ENCODE results near the gene RGS4.

RGS4 gene

GRCh38 chr1:163055005-163055404 lies 14.2 kb upstream of the RGS4 start:
- DNase-seq (no peak), ATAC-seq (replicated peaks) (no peak)
- no peaks in the 10 kb centered on the region for H3K4me1 Mint-ChIP-seq
- peaks cover 16 to 19% of the 10 kb centered on the region in 2 donors for H3K27me3 Mint-ChIP-seq
- no peak overlapping the region for H3K27ac Mint-ChIP-seq
- peaks cover 0 to 1% of the 10 kb centered on the region in 2 donors for H3K9me3 Mint-ChIP-seq
- H3K4me3 Mint-ChIP-seq: no peak overlapping the region
- no peaks in the 10 kb centered on the region for H3K36me3 Mint-ChIP-seq

GRCh38 chr1:163055531-163055930 lies 13.6 kb upstream of the RGS4 start:
- no peak overlapping the region for H3K27ac Mint-ChIP-seq
- H3K27me3 Mint-ChIP-seq: peaks cover 16 to 19% of the 10 kb centered on the region in 2 donors
- peaks cover 0 to 1% of the 10 kb centered on the region in 2 donors for H3K9me3 Mint-ChIP-seq
- H3K4me3 Mint-ChIP-seq: no peak overlapping the region
- DNase-seq (no peak), ATAC-seq (replicated peaks) (no peak)
- no peaks in the 10 kb centered on the region for H3K4me1 Mint-ChIP-seq
- H3K36me3 Mint-ChIP-seq: no peaks in the 10 kb centered on the region

- Mint-ChIP-seq H3K9me3 (peaks cover 0 to 1% of the 10 kb centered on the region in 2 donors), H3K27ac (no peak overlapping the region), H3K36me3 (no peaks in the 10 kb centered on the region), H3K4me3 (no peak overlapping the region), H3K27me3 (peaks cover 16 to 25% of the 10 kb centered on the region in 2 donors), H3K4me1 (no peaks in the 10 kb centered on the region)
- DNase-seq (no peak), ATAC-seq (replicated peaks) (no peak)
These were observed 12.3 kb upstream of the RGS4 start for GRCh38 chr1:163056831-163057230.

GRCh38 chr1:163060343-163061007 lies 8.7 kb upstream of the RGS4 start:
- H3K27me3 Mint-ChIP-seq: peaks cover 4 to 19% of the 10 kb centered on the region in 2 donors
- H3K4me3 Mint-ChIP-seq: no peak overlapping the region
- H3K36me3 Mint-ChIP-seq: no peaks in the 10 kb centered on the region
- DNase-seq (no peak), ATAC-seq (replicated peaks) (no peak)
- no peaks in the 10 kb centered on the region for H3K9me3 Mint-ChIP-seq
- H3K27ac Mint-ChIP-seq: no peak overlapping the region
- H3K4me1 Mint-ChIP-seq: no peaks in the 10 kb centered on the region

GRCh38 chr1:163063143-163063542 lies 6.0 kb upstream of the RGS4 start:
- Mint-ChIP-seq H3K4me1 (no peaks in the 10 kb centered on the region), H3K27ac (no peak overlapping the region), H3K27me3 (peaks cover 5 to 22% of the 10 kb centered on the region in 2 donors), H3K4me3 (no peak overlapping the region), H3K9me3 (no peaks in the 10 kb centered on the region), H3K36me3 (no peaks in the 10 kb centered on the region)
- ATAC-seq (replicated peaks) (no peak), DNase-seq (no peak)

GRCh38 chr1:163063610-163064009 lies 5.6 kb upstream of the RGS4 start:
- DNase-seq (no peak), ATAC-seq (replicated peaks) (no peak)
- Mint-ChIP-seq H3K4me1 (no peaks in the 10 kb centered on the region), H3K4me3 (no peak overlapping the region), H3K9me3 (no peaks in the 10 kb centered on the region), H3K27me3 (peaks cover 9 to 24% of the 10 kb centered on the region in 2 donors), H3K36me3 (no peaks in the 10 kb centered on the region), H3K27ac (no peak overlapping the region)

GRCh38 chr1:163066168-163066567 lies 3.0 kb upstream of the RGS4 start:
- no peak overlapping the region for H3K27ac Mint-ChIP-seq
- H3K4me1 Mint-ChIP-seq: peaks cover 0 to 2% of the 10 kb centered on the region in 2 donors
- peaks cover 15 to 48% of the 10 kb centered on the region in 2 donors for H3K27me3 Mint-ChIP-seq
- ATAC-seq (replicated peaks): no peak
- DNase-seq: no peak
- H3K4me3 Mint-ChIP-seq: no peak overlapping the region
- no peaks in the 10 kb centered on the region for H3K9me3 Mint-ChIP-seq
- H3K36me3 Mint-ChIP-seq: no peaks in the 10 kb centered on the region

- Mint-ChIP-seq H3K9me3 (no peaks in the 10 kb centered on the region), H3K4me1 (peaks cover 0 to 2% of the 10 kb centered on the region in 2 donors), H3K27ac (no peak overlapping the region), H3K36me3 (no peaks in the 10 kb centered on the region), H3K27me3 (peaks cover 15 to 43% of the 10 kb centered on the region in 2 donors), H3K4me3 (no peak overlapping the region)
- no peak for ATAC-seq (replicated peaks)
- DNase-seq: no peak
These were observed 2.5 kb upstream of the RGS4 start for GRCh38 chr1:163066686-163067085.

- ATAC-seq (replicated peaks) (no peak), DNase-seq (no peak)
- Mint-ChIP-seq H3K9me3 (no peaks in the 10 kb centered on the region), H3K27me3 (peaks cover 15 to 35% of the 10 kb centered on the region in 2 donors), H3K4me1 (peaks cover 0 to 3% of the 10 kb centered on the region in 2 donors), H3K27ac (no peak overlapping the region), H3K36me3 (no peaks in the 10 kb centered on the region), H3K4me3 (no peak overlapping the region)
These were observed 445 bp upstream of the RGS4 start for GRCh38 chr1:163068716-163069115.

- no peak for ATAC-seq (replicated peaks)
- no peaks in the 10 kb centered on the region for H3K36me3 Mint-ChIP-seq
- no peak overlapping the region for H3K4me3 Mint-ChIP-seq
These were observed 605 bp downstream of the RGS4 start for GRCh38 chr1:163069655-163070277.

GRCh38 chr1:163071405-163072255 lies 2.5 kb downstream of the RGS4 start:
- no peak overlapping the region for H3K27ac Mint-ChIP-seq
- H3K4me1 Mint-ChIP-seq: peaks cover 0 to 3% of the 10 kb centered on the region in 2 donors
- ATAC-seq (replicated peaks) (peak in 1 of 2 donors; percentile 62), DNase-seq (peak; percentile 4)
- H3K9me3 Mint-ChIP-seq: no peaks in the 10 kb centered on the region
- no peak overlapping the region for H3K4me3 Mint-ChIP-seq
- peaks cover 15 to 29% of the 10 kb centered on the region in 2 donors for H3K27me3 Mint-ChIP-seq
- H3K36me3 Mint-ChIP-seq: no peaks in the 10 kb centered on the region

More at GRCh38 chr1:163069655-163070277, 605 bp downstream of the RGS4 start:
- H3K9me3 Mint-ChIP-seq: no peaks in the 10 kb centered on the region
- H3K27ac Mint-ChIP-seq: no peak overlapping the region
- no peak for DNase-seq
- H3K27me3 Mint-ChIP-seq: peaks cover 15 to 35% of the 10 kb centered on the region in 2 donors
- peaks cover 0 to 3% of the 10 kb centered on the region in 2 donors for H3K4me1 Mint-ChIP-seq

- ATAC-seq (replicated peaks): no peak
- Mint-ChIP-seq H3K4me3 (no peak overlapping the region), H3K36me3 (no peaks in the 10 kb centered on the region), H3K9me3 (no peaks in the 10 kb centered on the region), H3K27ac (no peak overlapping the region), H3K4me1 (peaks cover 0 to 3% of the 10 kb centered on the region in 2 donors), H3K27me3 (peaks cover 14 to 26% of the 10 kb centered on the region in 2 donors)
- no peak for DNase-seq
These were observed 3.5 kb downstream of the RGS4 start for GRCh38 chr1:163072658-163073057.

GRCh38 chr1:163074004-163074403 lies 4.8 kb downstream of the RGS4 start:
- Mint-ChIP-seq H3K36me3 (no peaks in the 10 kb centered on the region), H3K4me3 (no peak overlapping the region), H3K9me3 (no peaks in the 10 kb centered on the region), H3K27ac (no peak overlapping the region), H3K4me1 (peaks cover 0 to 3% of the 10 kb centered on the region in 2 donors), H3K27me3 (peaks cover 2 to 21% of the 10 kb centered on the region in 2 donors)
- DNase-seq (no peak), ATAC-seq (replicated peaks) (no peak)

- no peak overlapping the region for H3K27ac Mint-ChIP-seq
- no peaks in the 10 kb centered on the region for H3K36me3 Mint-ChIP-seq
- no peak overlapping the region for H3K4me3 Mint-ChIP-seq
- peaks cover 0 to 2% of the 10 kb centered on the region in 2 donors for H3K4me1 Mint-ChIP-seq
- no peaks in the 10 kb centered on the region for H3K9me3 Mint-ChIP-seq
- DNase-seq (no peak), ATAC-seq (replicated peaks) (no peak)
- peaks cover 0 to 14% of the 10 kb centered on the region in 2 donors for H3K27me3 Mint-ChIP-seq
These were observed 5.6 kb downstream of the RGS4 start for GRCh38 chr1:163074716-163075284.

Measured in stimulated activated naive B cell treated with anti-CD40 and anti-IgM and Interleukin-4, amounts not matched to agents 10 μg/mL and 1 μg/mL and 100 μg/mL, for 72 hours (primary cell).